ENCODE results near the gene SLC8A1.
"Not testable (repeated sequence)": the region's sequence is repeated elsewhere in the genome, so short reads cannot be mapped to it uniquely, and the experiment has no call there.

Gene SLC8A1

DNA sequence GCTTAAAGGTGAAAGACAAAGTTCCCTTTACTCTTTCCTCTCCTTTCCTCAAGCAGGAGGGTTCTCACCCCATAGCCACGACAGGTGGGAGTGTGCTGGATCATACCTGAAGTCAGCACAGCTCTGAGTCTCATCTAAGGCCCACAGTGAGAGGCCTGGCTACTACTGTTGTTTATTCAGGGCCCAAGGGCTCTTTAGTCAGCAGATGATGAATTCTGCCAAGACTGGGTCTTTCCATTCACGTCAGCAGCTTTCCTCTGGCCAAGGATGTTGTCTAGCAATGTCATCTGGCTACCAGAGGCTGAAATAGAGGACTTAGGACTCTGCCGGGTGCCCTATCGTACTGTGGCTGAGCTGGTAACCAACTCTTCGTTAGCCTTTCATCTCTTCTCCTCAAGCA lies 364.5 kb downstream of the SLC8A1 start:
- no peak for TF ChIP-seq CTCF (IDR thresholded peaks at IDR 0.05)
- no peak overlapping the region for H3K4me3 ChIP-seq
- H3K27ac ChIP-seq: peak overlapping the region in 1 of 2 donors; percentile 27
- no peak for DNase-seq (ENCODE audit: low spot score)

DNA sequence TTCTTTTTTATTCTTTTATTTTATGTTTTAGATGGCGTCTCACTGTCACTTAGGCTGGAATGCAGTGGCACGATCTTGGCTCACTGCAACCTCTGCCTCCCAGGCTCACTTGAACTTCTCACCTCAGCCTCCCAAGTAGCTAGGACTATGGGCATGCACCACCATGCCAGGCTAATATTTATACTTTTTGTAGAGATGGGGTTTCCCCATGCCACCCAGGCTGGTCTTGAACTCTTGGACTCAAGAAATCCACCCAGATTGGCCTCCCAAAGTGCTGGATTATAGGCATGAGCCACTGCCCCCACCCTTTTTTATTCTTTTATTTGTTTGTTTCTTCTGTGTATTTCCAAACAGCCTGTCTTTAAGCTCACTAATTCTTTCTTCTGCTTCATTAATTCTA lies 366.1 kb downstream of the SLC8A1 start:
- TF ChIP-seq CTCF (IDR thresholded peaks at IDR 0.05): no peak
- no peak for DNase-seq (ENCODE audit: low spot score)
- Histone ChIP-seq H3K4me3 (no peak overlapping the region), H3K27ac (no peak overlapping the region)

DNA sequence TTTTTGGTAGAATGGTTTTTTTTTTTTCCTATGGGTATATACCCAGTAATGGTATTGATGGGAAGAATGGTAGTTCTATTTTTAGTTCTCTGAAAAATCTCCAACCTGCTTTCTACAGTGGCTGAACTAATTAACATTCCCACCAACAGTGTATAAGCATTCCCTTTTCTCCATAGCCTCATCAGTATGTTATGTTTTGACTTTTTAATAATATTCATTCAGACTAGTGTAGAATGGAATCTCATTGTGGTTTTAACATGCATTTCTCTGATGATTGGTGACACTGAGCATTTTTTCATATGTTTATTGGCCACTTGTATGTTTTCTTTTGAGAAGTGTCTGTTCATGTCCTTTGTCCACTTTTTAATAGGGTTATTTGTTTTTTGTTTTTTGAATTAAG lies 378.6 kb downstream of the SLC8A1 start:
- not testable (repeated sequence) for H3K27ac ChIP-seq; H3K4me3 ChIP-seq; DNase-seq (ENCODE audit: low spot score)

DNA sequence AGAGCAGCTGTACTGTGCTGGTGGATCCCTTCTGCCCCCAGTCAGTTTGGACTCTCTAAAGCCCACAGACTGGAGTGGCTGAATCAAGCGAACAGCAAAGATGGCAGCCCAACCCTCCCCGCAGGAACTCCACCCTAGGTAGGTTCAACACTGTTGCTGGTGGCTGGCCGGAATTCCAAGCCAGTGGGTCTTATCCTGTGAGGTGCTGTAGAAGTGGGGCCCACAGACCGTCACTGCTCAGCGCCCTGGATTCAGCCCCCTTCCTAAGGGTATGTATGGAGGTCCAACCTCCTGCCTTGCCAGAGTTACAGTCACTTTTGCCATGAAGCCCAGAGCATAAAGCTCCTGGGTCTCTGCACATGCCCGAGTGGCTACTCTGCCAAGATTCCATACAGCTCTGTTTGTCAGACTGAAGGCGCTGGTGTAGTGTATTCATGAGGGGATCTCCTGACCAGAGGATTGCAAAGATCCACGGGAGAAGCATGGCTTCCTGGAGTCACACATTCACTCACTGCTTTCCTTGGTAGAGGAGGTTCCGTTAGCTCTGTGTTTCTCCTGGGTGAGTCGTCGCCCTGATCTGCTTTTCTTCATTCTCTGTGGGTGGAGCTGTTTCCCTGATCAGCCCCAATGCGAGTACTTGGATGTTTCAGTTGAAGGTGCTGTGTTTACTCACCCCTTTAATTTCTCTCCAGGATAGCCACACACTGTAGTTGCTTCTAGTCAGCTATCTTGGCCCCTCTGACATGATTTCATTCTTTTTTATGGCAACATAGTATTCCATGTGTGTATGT lies 379.3 kb downstream of the SLC8A1 start:
- no peak for DNase-seq (ENCODE audit: low spot score)
- Histone ChIP-seq H3K27ac (no peak overlapping the region), H3K4me3 (no peak overlapping the region)
- TF ChIP-seq CTCF (IDR thresholded peaks at IDR 0.05): no peak

- no peak overlapping the region for H3K4me3 ChIP-seq
- no peak for DNase-seq (ENCODE audit: low spot score)
- no peak for TF ChIP-seq CTCF (IDR thresholded peaks at IDR 0.05)
- no peak overlapping the region for H3K27ac ChIP-seq
These were observed 389.5 kb downstream of the SLC8A1 start for GRCh38 chr2:40062381-40062780.

- DNase-seq (ENCODE audit: low spot score): no peak
- no peak overlapping the region for H3K27ac ChIP-seq
- H3K4me3 ChIP-seq: no peak overlapping the region
- no peak for TF ChIP-seq CTCF (IDR thresholded peaks at IDR 0.05)
These were observed 402.1 kb downstream of the SLC8A1 start for GRCh38 chr2:40049781-40050180.

GRCh38 chr2:40048506-40048905 lies 403.4 kb downstream of the SLC8A1 start:
- TF ChIP-seq CTCF (IDR thresholded peaks at IDR 0.05): no peak
- Histone ChIP-seq H3K27ac (no peak overlapping the region), H3K4me3 (no peak overlapping the region)
- no peak for DNase-seq (ENCODE audit: low spot score)

Data from coronary artery (tissue), 2 donors.